K562 (cell line): ENCODE data around the gene CDC42EP2. TPM values are rescaled to one million over a fixed set of nuclear protein-coding genes. Genes with fewer than 3 reads are reported as not detected.

Source experiments
- ARHGAP35 ChIP-seq: fragments of 450-650 bp; IDR thresholded peaks from 2 replicates; pipeline ENCODE4 v1.6.1; 2018; ENCODE audit not compliant: partially characterized antibody
- ATF1 ChIP-seq, 2 experiments: fragments of 450-650 bp in 1 of 2; IDR thresholded peaks; 2 replicates each; pipeline ENCODE4 v1.6.1; 2016; ENCODE audit warnings: missing compliant biosample characterization in 1 of 2, missing genetic modification characterization in 1 of 2
- BRCA1 ChIP-seq, 2 experiments: fragments of 450-650 bp in 1 of 2; sonication (generic) in 1 of 2; formaldehyde crosslinking in 1 of 2; IDR thresholded peaks; 2 replicates each; pipeline versions ENCODE4 v1.5.0 to v1.6.1; 2017 to 2020; ENCODE audit warnings: mild to moderate bottlenecking in 1 of 2, missing genetic modification reagents in 1 of 2
- BRD4 ChIP-seq: fragments of 200-600 bp; sonication (generic); IDR thresholded peaks from 2 replicates; pipeline ENCODE4 v1.6.1; 2017; ENCODE audit warnings: inconsistent platforms
- ESRRB ChIP-seq: fragments of 250-450 bp; sonication (Bioruptor Pico); IDR thresholded peaks from 2 replicates; pipeline ENCODE4 v1.5.0; 2020; ENCODE audit warnings: mild to moderate bottlenecking, moderate library complexity, borderline replicate concordance
- FOXA3 ChIP-seq, 2 experiments: fragments of 450-650 bp in 1 of 2; sonication (generic) in 1 of 2; formaldehyde crosslinking; IDR thresholded peaks in 1 of 2; conservative IDR thresholded peaks in 1 of 2; 2 replicates each; pipeline versions ENCODE4 v1.4.0 to v1.8.0; 2020 to 2022; ENCODE audit warnings: mild to moderate bottlenecking in 2 of 2, missing genetic modification reagents in 1 of 2
- FOXJ2 ChIP-seq: fragments of 200-800 bp; sonication (Bioruptor generic); IDR thresholded peaks from 2 replicates; pipeline ENCODE4 v1.6.1; 2016; ENCODE audit warnings: missing genetic modification characterization, missing compliant biosample characterization
- HDAC3 ChIP-seq: fragments of 450-650 bp; IDR thresholded peaks from 2 replicates; pipeline ENCODE4 v1.6.1; 2018; ENCODE audit warnings: borderline replicate concordance, mild to moderate bottlenecking, moderate library complexity; ENCODE audit not compliant: partially characterized antibody
- HNRNPLL ChIP-seq: fragments of 200-400 bp; formaldehyde crosslinking; IDR thresholded peaks from 2 replicates; pipeline ENCODE4 v1.6.1; 2017; ENCODE audit warnings: low read length, low read depth, mild to moderate bottlenecking; ENCODE audit not compliant: poor library complexity, severe bottlenecking
- IRF2 ChIP-seq: sonication (generic); formaldehyde crosslinking; IDR thresholded peaks from 2 replicates; pipeline ENCODE4 v1.8.1; 2022; ENCODE audit warnings: mild to moderate bottlenecking, missing genetic modification reagents
- KDM2B ChIP-seq: fragments of 250-450 bp; sonication (Bioruptor Pico); IDR thresholded peaks from 2 replicates; pipeline ENCODE4 v1.8.0; 2021; ENCODE audit warnings: mild to moderate bottlenecking, moderate library complexity
- L3MBTL2 ChIP-seq: fragments of 450-650 bp; IDR thresholded peaks from 2 replicates; pipeline ENCODE4 v1.6.1; 2016; ENCODE audit warnings: mild to moderate bottlenecking, moderate library complexity
- MAX ChIP-seq: sonication (generic); formaldehyde crosslinking; IDR thresholded peaks from 2 replicates; pipeline ENCODE4 v1.9.0; 2022; ENCODE audit warnings: mild to moderate bottlenecking, missing genetic modification reagents
- MAZ ChIP-seq, 2 experiments: fragments of 450-650 bp in 1 of 2; sonication (generic) in 1 of 2; formaldehyde crosslinking; IDR thresholded peaks in 1 of 2; conservative IDR thresholded peaks in 1 of 2; 2 replicates each; pipeline versions ENCODE4 v1.4.0 to v1.5.0; 2020; ENCODE audit warnings: mild to moderate bottlenecking in 1 of 2, missing genetic modification reagents in 1 of 2
- MEF2A ChIP-seq: IDR thresholded peaks from 2 replicates; pipeline ENCODE4 v1.6.1; 2011; ENCODE audit warnings: low read depth, mild to moderate bottlenecking, low read length, moderate library complexity; ENCODE audit not compliant: control insufficient read depth
- MLLT1 ChIP-seq, 2 experiments: fragments of 450-650 bp; IDR thresholded peaks; 2 replicates each; pipeline ENCODE4 v1.6.1; 2016
- MYC ChIP-seq, 2 experiments: fragments of 250-450 bp in 1 of 2; sonication (Bioruptor Pico) in 1 of 2; IDR thresholded peaks; 2 replicates each; pipeline versions ENCODE4 v1.5.1 to v1.6.1; 2012 to 2021; ENCODE audit warnings: low read depth in 2 of 2, borderline replicate concordance in 1 of 2, improper control_type of control experiment in 1 of 2, low read length in 1 of 2, mild to moderate bottlenecking in 1 of 2, moderate library complexity in 1 of 2
- NCOA4 ChIP-seq: fragments of 450-650 bp; IDR thresholded peaks from 2 replicates; pipeline ENCODE4 v1.6.1; 2018; ENCODE audit warnings: mild to moderate bottlenecking; ENCODE audit not compliant: partially characterized antibody
- NONO ChIP-seq, 2 experiments: fragments of 200-400 bp in 1 of 2; fragments of 450-650 bp in 1 of 2; formaldehyde crosslinking in 1 of 2; IDR thresholded peaks; 2 replicates each; pipeline ENCODE4 v1.6.1; 2017; ENCODE audit warnings: low read depth in 2 of 2, mild to moderate bottlenecking in 2 of 2, moderate library complexity in 2 of 2, low read length in 1 of 2
- NR4A1 ChIP-seq, 2 experiments: fragments of 250-450 bp in 1 of 2; fragments of 450-650 bp in 1 of 2; sonication (Bioruptor Pico) in 1 of 2; IDR thresholded peaks; 2 replicates each; pipeline versions ENCODE4 v1.4.0 to v1.6.1; 2016 to 2020; ENCODE audit warnings: mild to moderate bottlenecking in 2 of 2, missing compliant biosample characterization in 1 of 2, missing genetic modification characterization in 1 of 2, moderate library complexity in 1 of 2
- RB1 ChIP-seq: fragments of 450-650 bp; IDR thresholded peaks from 2 replicates; pipeline ENCODE4 v1.6.1; 2017; ENCODE audit warnings: low read depth, mild to moderate bottlenecking
- RBBP5 ChIP-seq: fragments of 200-600 bp; sonication (generic); IDR thresholded peaks from 2 replicates; pipeline ENCODE4 v1.6.1; 2012; ENCODE audit warnings: borderline replicate concordance, mild to moderate bottlenecking, low read length, control low read depth, inconsistent platforms; ENCODE audit not compliant: insufficient read depth, poor library complexity, severe bottlenecking
- SIN3A ChIP-seq, 2 experiments: fragments of 150-350 bp in 1 of 2; IDR thresholded peaks; 2 replicates each; pipeline ENCODE4 v1.6.1; 2011 to 2016; ENCODE audit warnings: borderline replicate concordance in 2 of 2, low read depth in 2 of 2, low read length in 2 of 2, mild to moderate bottlenecking in 2 of 2, moderate library complexity in 2 of 2; ENCODE audit not compliant: control insufficient read depth in 1 of 2
- SP2 ChIP-seq: IDR thresholded peaks from 2 replicates; pipeline ENCODE4 v1.6.1; 2011; ENCODE audit warnings: mild to moderate bottlenecking, low read depth, low read length, moderate library complexity; ENCODE audit not compliant: poor library complexity, severe bottlenecking; ENCODE audit errors: extremely low read depth
- ZSCAN29 ChIP-seq: fragments of 450-650 bp; IDR thresholded peaks from 2 replicates; pipeline ENCODE4 v1.6.1; 2017
- polyA plus RNA-seq, 8 experiments: library from polyadenylated mRNA; depleted of rRNA in 4 of 8; stranded (reverse) in 5 of 8; unstranded in 3 of 8; fragments of >200 nt; fragmentation: Nextera tagmentation in 2 of 8; fragmentation: Illumina TruSeq in 1 of 8; extraction: Ambion mirVana in 2 of 8; extraction: Trizol in 1 of 8; gene quantifications; 2 replicates each; pipeline versions ENCODE4 v1.2.1 to v1.2.3, GENCODE V29; 2011 to 2014; ENCODE audit warnings: inconsistent platforms in 1 of 8, missing spikeins in 1 of 8
- total RNA-seq, 7 experiments: library from RNA; depleted of rRNA in 6 of 7; stranded (reverse); fragments of >200 nt in 6 of 7; fragmentation: Illumina TruSeq in 2 of 7; extraction: Trizol in 2 of 7; gene quantifications; 2 replicates each; pipeline versions ENCODE4 v1.2.1 to v1.2.3, GENCODE V29; 2011 to 2021; ENCODE audit warnings: low replicate concordance in 1 of 7

The CDC42EP2 gene
- total and polyA plus RNA-seq, 9 of the 15 experiments (the other 6 are each of a cell fraction or from before 2014, with no cell fraction given) = 0.27 to 3.5 (median 0.83) TPM; not detected in 1

- peak; percentile 93; the same call in 1 of the 2 replicates for TF ChIP-seq KDM2B (CRISPR knock-in tag)
- TF ChIP-seq NCOA4 = no peak
- TF ChIP-seq HDAC3 = no peak
- no peak for TF ChIP-seq ARHGAP35
- no peak for TF ChIP-seq BRD4
- TF ChIP-seq SIN3A (IDR thresholded peaks at IDR 0.05; ENCODE audit: borderline replicate concordance in 2 of 2, control insufficient read depth in 1 of 2, low read depth in 2 of 2, low read length in 2 of 2) = peak; percentile 24 to 88; a peak in 1 of 4 replicates
- TF ChIP-seq NR4A1 (CRISPR knock-in tag; IDR thresholded peaks at IDR 0.05) = no peak
- TF ChIP-seq NR4A1 (tag; IDR thresholded peaks at IDR 0.05) = no peak
- TF ChIP-seq ESRRB (CRISPR knock-in tag) = no peak
- no peak for TF ChIP-seq MLLT1 (IDR thresholded peaks at IDR 0.05)
- peak; percentile 24 to 71; a peak in 2 of 4 replicates for TF ChIP-seq MAZ (CRISPR knock-in tag; conservative IDR thresholded peaks at IDR 0.05 in 1 of 2, IDR thresholded peaks at IDR 0.05 in 1 of 2)
- TF ChIP-seq RBBP5 = peak; percentile 10
- no peak for TF ChIP-seq IRF2 (CRISPR knock-in tag)
- no peak for TF ChIP-seq BRCA1 (IDR thresholded peaks at IDR 0.05)
- no peak for TF ChIP-seq BRCA1 (CRISPR knock-in tag; IDR thresholded peaks at IDR 0.05)
- no peak for TF ChIP-seq SP2
- TF ChIP-seq MAX = peak; percentile 8; the same call in 1 of the 2 replicates
- peak; percentile 20; the same call in 1 of the 2 replicates for TF ChIP-seq RB1
- TF ChIP-seq FOXA3 (CRISPR knock-in tag; conservative IDR thresholded peaks at IDR 0.05 in 1 of 2, IDR thresholded peaks at IDR 0.05 in 1 of 2) = 0 out of 4 replicates have a peak, but pooled peaks of 1 of the 2 experiments have one; percentile 44
- peak in 1 of 2 experiments; percentile 50; a peak in 1 of 4 replicates for TF ChIP-seq NONO (IDR thresholded peaks at IDR 0.05; ENCODE audit: low read depth in 2 of 2, low read length in 1 of 2)
- no peak for TF ChIP-seq MYC (IDR thresholded peaks at IDR 0.05; ENCODE audit: low read depth, low read length)
- no peak for TF ChIP-seq MYC (CRISPR knock-in tag; IDR thresholded peaks at IDR 0.05; ENCODE audit: borderline replicate concordance, low read depth)
- TF ChIP-seq HNRNPLL = peak; percentile 11
- no peak for TF ChIP-seq FOXJ2 (tag)
- no peak for TF ChIP-seq ATF1 (CRISPR knock-in tag; IDR thresholded peaks at IDR 0.05)
- no peak for TF ChIP-seq ATF1 (tag; IDR thresholded peaks at IDR 0.05)
- TF ChIP-seq L3MBTL2 = peak; percentile 9; the same call in 1 of the 2 replicates
- no peak for TF ChIP-seq MEF2A
- no peak for TF ChIP-seq ZSCAN29
Observed at GRCh38 chr11:65314501-65315203, at the start of gene CDC42EP2 (continued).
